Muscle of leg (tissue), 11 donors: Measurements from ENCODE around the gene DPEP3. TPM values are rescaled to one million over a fixed set of nuclear protein-coding genes. Genes with fewer than 3 reads are reported as not detected.

Experiments used
- DNase-seq: peaks from one replicate; pipeline ENCODE4 v3.0.0; 2013
- H3K27ac ChIP-seq: one replicate; pipeline ENCODE4 v1.5.1; 2013; ENCODE audit warnings: mild to moderate bottlenecking, low read length, control low read depth
- H3K27me3 ChIP-seq: one replicate; pipeline ENCODE4 v1.6.1; 2013; ENCODE audit warnings: low read length; ENCODE audit not compliant: control insufficient read depth, insufficient read depth
- H3K36me3 ChIP-seq: one replicate; pipeline ENCODE4 v1.6.1; 2013; ENCODE audit warnings: low read length; ENCODE audit not compliant: control insufficient read depth, insufficient read depth
- H3K4me1 ChIP-seq: one replicate; pipeline ENCODE4 v1.6.1; 2013; ENCODE audit warnings: low read length; ENCODE audit not compliant: control insufficient read depth, insufficient read depth
- H3K4me3 ChIP-seq: one replicate; pipeline ENCODE4 v1.5.1; 2013; ENCODE audit warnings: low read length, control low read depth
- H3K9me3 ChIP-seq: replicated peaks from 2 replicates; pipeline ENCODE4 v1.6.1; 2013; ENCODE audit warnings: low read depth, low read length; ENCODE audit not compliant: control insufficient read depth
- WGBS: methylation state at CpG from one replicate; pipeline ENCODE4 v1.1.5; 2013; ENCODE audit warnings: missing lambda C conversion rate; ENCODE audit not compliant: insufficient coverage; 5-methylcytosine and 5-hydroxymethylcytosine counted together
- polyA plus RNA-seq, 8 donors: library from polyadenylated mRNA; unstranded; fragments of 120-200 nt; gene quantifications; one replicate each; pipeline versions ENCODE4 v1.2.1 to v1.2.3, GENCODE V29; 2013; ENCODE audit warnings: inconsistent platforms in 1 of 8, low replicate concordance in 1 of 8; ENCODE audit not compliant: insufficient read length in 8 of 8, insufficient read depth in 1 of 8
- total RNA-seq: library from RNA; stranded (reverse); fragments of 120-200 nt; gene quantifications from one replicate; pipeline ENCODE4 v1.2.4, GENCODE V29; 2013

Gene DPEP3
- total and polyA plus RNA-seq, 9 donors: 0.04 to 0.15 (median 0.09) TPM; not detected in 4

GRCh38 chr16:67931712-67932461 is 48.4 kb downstream of the DPEP3 start, which contains the start of gene CTRL:
Gene CTRL, minus strand, starts transcription at chr16:67931862. Its CDS starts 10 bp downstream, at chr16:67931852.
- peaks cover 62% of the 10 kb centered on the region for H3K36me3 ChIP-seq
- DNase-seq: peak; percentile 14
- H3K27ac ChIP-seq: no peak within 1 kb of the TSS
- no peaks in the 10 kb centered on the region for H3K9me3 ChIP-seq
- no peak within 1 kb of the TSS for H3K4me3 ChIP-seq
- peaks cover 24% of the 10 kb centered on the region for H3K4me1 ChIP-seq
- 71% methylated on average over 11 of the region's 15 CpGs for WGBS
- H3K27me3 ChIP-seq: no peaks in the 10 kb centered on the region

GRCh38 chr16:67930678-67931211 is 49.6 kb downstream of the DPEP3 start:
- Histone ChIP-seq H3K4me1 (peaks cover 31% of the 10 kb centered on the region), H3K4me3 (no peak overlapping the region), H3K9me3 (no peaks in the 10 kb centered on the region), H3K36me3 (peaks cover 71% of the 10 kb centered on the region), H3K27ac (no peak overlapping the region), H3K27me3 (no peaks in the 10 kb centered on the region)
- DNase-seq: peak; percentile 6
- 89% methylated on average over 15 of the region's 17 CpGs for WGBS

- Histone ChIP-seq H3K9me3 (no peaks in the 10 kb centered on the region), H3K36me3 (peaks cover 71% of the 10 kb centered on the region), H3K4me3 (no peak overlapping the region), H3K27ac (no peak overlapping the region), H3K27me3 (no peaks in the 10 kb centered on the region), H3K4me1 (peaks cover 32% of the 10 kb centered on the region)
- WGBS: 90% methylated on average over 14 of the region's 14 CpGs
- no peak for DNase-seq
These were observed 50.1 kb downstream of the DPEP3 start for GRCh38 chr16:67930191-67930590.

- H3K27ac ChIP-seq: no peak overlapping the region
- 52% methylated on average over 11 of the region's 16 CpGs for WGBS
These were observed 51.5 kb downstream of the DPEP3 start for GRCh38 chr16:67928561-67929364.

GRCh38 chr16:67928147-67928546 is 52.2 kb downstream of the DPEP3 start:
- no peaks in the 10 kb centered on the region for H3K27me3 ChIP-seq
- peaks cover 75% of the 10 kb centered on the region for H3K36me3 ChIP-seq
- DNase-seq: peak; percentile 9
- H3K27ac ChIP-seq: no peak overlapping the region
- 91% methylated on average over 4 of the region's 7 CpGs for WGBS
- no peaks in the 10 kb centered on the region for H3K9me3 ChIP-seq
- H3K4me1 ChIP-seq: peaks cover 33% of the 10 kb centered on the region
- no peak overlapping the region for H3K4me3 ChIP-seq

More at GRCh38 chr16:67928561-67929364, 51.5 kb downstream of the DPEP3 start:
- Histone ChIP-seq H3K4me1 (peaks cover 28% of the 10 kb centered on the region), H3K27me3 (no peaks in the 10 kb centered on the region), H3K36me3 (peaks cover 73% of the 10 kb centered on the region), H3K9me3 (no peaks in the 10 kb centered on the region), H3K4me3 (no peak overlapping the region)
- DNase-seq: peak; percentile 76

GRCh38 chr16:67927131-67927941 is 53.0 kb downstream of the DPEP3 start:
- Histone ChIP-seq H3K27me3 (no peaks in the 10 kb centered on the region), H3K27ac (no peak overlapping the region), H3K9me3 (no peaks in the 10 kb centered on the region), H3K4me1 (peaks cover 39% of the 10 kb centered on the region), H3K36me3 (peaks cover 76% of the 10 kb centered on the region), H3K4me3 (no peak overlapping the region)
- WGBS: 91% methylated on average over 19 of the region's 22 CpGs
- peak; percentile 7 for DNase-seq

- Histone ChIP-seq H3K27ac (no peak overlapping the region), H3K36me3 (peaks cover 78% of the 10 kb centered on the region), H3K4me3 (no peak overlapping the region), H3K27me3 (no peaks in the 10 kb centered on the region), H3K4me1 (peaks cover 42% of the 10 kb centered on the region), H3K9me3 (no peaks in the 10 kb centered on the region)
- DNase-seq: peak; percentile 22
- WGBS: 53% methylated on average over 13 of the region's 13 CpGs
These were observed 54.0 kb downstream of the DPEP3 start for GRCh38 chr16:67926181-67926750.
